ENCODE measurements around the gene AK5. TPM values are rescaled to one million over a fixed set of nuclear protein-coding genes. Genes with fewer than 3 reads are reported as not detected.

Gene AK5
- total RNA-seq, 1 experiment from 2014 or later, result 3.0 TPM

DNA sequence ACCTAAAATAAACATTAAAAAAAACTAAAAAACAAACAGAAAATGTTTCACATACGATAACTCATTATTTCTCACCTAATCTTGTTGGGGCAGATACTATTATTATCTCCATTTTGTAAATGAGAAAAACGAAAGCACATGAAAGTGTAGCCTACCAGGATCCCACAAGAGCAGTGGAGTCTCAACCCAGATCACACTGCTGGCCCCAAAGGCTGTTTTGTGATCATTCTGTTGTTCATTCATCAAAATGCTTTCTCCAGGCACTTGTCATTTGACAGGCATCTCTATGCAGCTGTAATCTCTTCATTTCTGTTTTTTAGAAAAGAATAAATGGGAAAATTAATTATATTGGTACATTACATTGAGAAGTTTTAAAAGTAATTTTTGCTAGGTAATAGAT is 67.5 kb downstream of the AK5 start:
- H3K27ac ChIP-seq (ENCODE audit: low read length), result no peak overlapping the region
- no peak overlapping the region for H3K4me3 ChIP-seq (ENCODE audit: low read depth in 2 of 2, low read length in 2 of 2)
- no peak for TF ChIP-seq TCF7L2 (IDR thresholded peaks at IDR 0.05; ENCODE audit: low read depth, low read length)
- TF ChIP-seq POLR2AphosphoS5 (IDR thresholded peaks at IDR 0.05; ENCODE audit: low read depth, low read length), result no peak
- no peak for TF ChIP-seq SIN3A (IDR thresholded peaks at IDR 0.05; ENCODE audit: borderline replicate concordance, insufficient read depth, low read depth, low read length)
- no peak for TF ChIP-seq CTCF (IDR thresholded peaks at IDR 0.05)
- TF ChIP-seq, protein P1, sequence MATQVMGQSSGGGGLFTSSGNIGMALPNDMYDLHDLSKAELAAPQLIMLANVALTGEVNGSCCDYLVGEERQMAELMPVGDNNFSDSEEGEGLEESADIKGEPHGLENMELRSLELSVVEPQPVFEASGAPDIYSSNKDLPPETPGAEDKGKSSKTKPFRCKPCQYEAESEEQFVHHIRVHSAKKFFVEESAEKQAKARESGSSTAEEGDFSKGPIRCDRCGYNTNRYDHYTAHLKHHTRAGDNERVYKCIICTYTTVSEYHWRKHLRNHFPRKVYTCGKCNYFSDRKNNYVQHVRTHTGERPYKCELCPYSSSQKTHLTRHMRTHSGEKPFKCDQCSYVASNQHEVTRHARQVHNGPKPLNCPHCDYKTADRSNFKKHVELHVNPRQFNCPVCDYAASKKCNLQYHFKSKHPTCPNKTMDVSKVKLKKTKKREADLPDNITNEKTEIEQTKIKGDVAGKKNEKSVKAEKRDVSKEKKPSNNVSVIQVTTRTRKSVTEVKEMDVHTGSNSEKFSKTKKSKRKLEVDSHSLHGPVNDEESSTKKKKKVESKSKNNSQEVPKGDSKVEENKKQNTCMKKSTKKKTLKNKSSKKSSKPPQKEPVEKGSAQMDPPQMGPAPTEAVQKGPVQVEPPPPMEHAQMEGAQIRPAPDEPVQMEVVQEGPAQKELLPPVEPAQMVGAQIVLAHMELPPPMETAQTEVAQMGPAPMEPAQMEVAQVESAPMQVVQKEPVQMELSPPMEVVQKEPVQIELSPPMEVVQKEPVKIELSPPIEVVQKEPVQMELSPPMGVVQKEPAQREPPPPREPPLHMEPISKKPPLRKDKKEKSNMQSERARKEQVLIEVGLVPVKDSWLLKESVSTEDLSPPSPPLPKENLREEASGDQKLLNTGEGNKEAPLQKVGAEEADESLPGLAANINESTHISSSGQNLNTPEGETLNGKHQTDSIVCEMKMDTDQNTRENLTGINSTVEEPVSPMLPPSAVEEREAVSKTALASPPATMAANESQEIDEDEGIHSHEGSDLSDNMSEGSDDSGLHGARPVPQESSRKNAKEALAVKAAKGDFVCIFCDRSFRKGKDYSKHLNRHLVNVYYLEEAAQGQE (IDR thresholded peaks at IDR 0.05; ENCODE audit: insufficient read depth in 1 of 2, low read depth in 2 of 2, low read length in 1 of 2), result no peak
- no peaks in the 10 kb centered on the region for H3K9me3 ChIP-seq (ENCODE audit: control insufficient read depth, insufficient read depth, low read depth, low read length)
- intact Hi-C loops (cut with micrococcal nuclease; ENCODE audit: unreplicated experiment), result no loop called here
- POLR2A ChIA-PET, result no interaction called here
- CTCF ChIA-PET, result no interaction called here
- DNase-seq (ENCODE audit: low read depth, low spot score) (no peak), ATAC-seq (no peak)
- H3K36me3 ChIP-seq (ENCODE audit: control insufficient read depth, insufficient read depth, low read length), result no peaks in the 10 kb centered on the region
- no peaks in the 10 kb centered on the region for H3K27me3 ChIP-seq (ENCODE audit: control insufficient read depth, insufficient read depth, low read length)
- BruUV-seq (replicated peaks), result no TSS peak
- in situ Hi-C loops (cut with HindIII; ENCODE audit: low pct_unique_long_range_greater_than_20kb, low sequenced_read_pairs), result no loop called here
- no peaks in the 10 kb centered on the region for H3K4me1 ChIP-seq (ENCODE audit: control insufficient read depth, insufficient read depth, low read length)

GRCh38 chr1:77350012-77350770 is 68.4 kb downstream of the AK5 start:
- CTCF ChIA-PET, result no interaction called here
- no TSS peak for BruUV-seq (replicated peaks)
- TF ChIP-seq SIN3A (IDR thresholded peaks at IDR 0.05; ENCODE audit: borderline replicate concordance, insufficient read depth, low read depth, low read length), result no peak
- TF ChIP-seq POLR2AphosphoS5 (IDR thresholded peaks at IDR 0.05; ENCODE audit: low read depth, low read length), result no peak
- TF ChIP-seq CTCF (IDR thresholded peaks at IDR 0.05), result no peak
- TF ChIP-seq TCF7L2 (IDR thresholded peaks at IDR 0.05; ENCODE audit: low read depth, low read length), result no peak
- TF ChIP-seq, protein P1 (IDR thresholded peaks at IDR 0.05; ENCODE audit: insufficient read depth in 1 of 2, low read depth in 2 of 2, low read length in 1 of 2), result no peak
- POLR2A ChIA-PET, result no interaction called here
- no peak overlapping the region for H3K27ac ChIP-seq (ENCODE audit: low read length)
- no peaks in the 10 kb centered on the region for H3K4me1 ChIP-seq (ENCODE audit: control insufficient read depth, insufficient read depth, low read length)
- intact Hi-C loops (cut with micrococcal nuclease; ENCODE audit: unreplicated experiment), result no loop called here
- no peaks in the 10 kb centered on the region for H3K36me3 ChIP-seq (ENCODE audit: control insufficient read depth, insufficient read depth, low read length)
- no peak overlapping the region for H3K4me3 ChIP-seq (ENCODE audit: low read depth in 2 of 2, low read length in 2 of 2)
- in situ Hi-C loops (cut with HindIII; ENCODE audit: low pct_unique_long_range_greater_than_20kb, low sequenced_read_pairs), result no loop called here
- no peaks in the 10 kb centered on the region for H3K9me3 ChIP-seq (ENCODE audit: control insufficient read depth, insufficient read depth, low read depth, low read length)
- DNase-seq (ENCODE audit: low read depth, low spot score) (no peak), ATAC-seq (no peak)
- no peaks in the 10 kb centered on the region for H3K27me3 ChIP-seq (ENCODE audit: control insufficient read depth, insufficient read depth, low read length)
